ENCODE measurements around the gene GPR4.

Gene GPR4

GRCh38 chr19:45553464-45553863 lies 48.5 kb downstream of the GPR4 start:
- WGBS (ENCODE audit: insufficient coverage, insufficient read length): no CpG with 5 or more reads among the region's 34 CpGs
- no peaks in the 10 kb centered on the region for H3K9me3 ChIP-seq (ENCODE audit: control insufficient read depth, insufficient read depth, low read length)
- peaks cover 7% of the 10 kb centered on the region for H3K4me1 ChIP-seq (ENCODE audit: control insufficient read depth, insufficient read depth, low read length)
- DNase-seq (ENCODE audit: low read depth, low spot score): no peak
- no peak overlapping the region for H3K27ac ChIP-seq (ENCODE audit: low read length)
- no peaks in the 10 kb centered on the region for H3K27me3 ChIP-seq (ENCODE audit: control insufficient read depth, insufficient read depth, low read length)
- H3K4me3 ChIP-seq (ENCODE audit: low read length): no peak overlapping the region
- H3K36me3 ChIP-seq (ENCODE audit: control insufficient read depth, insufficient read depth, low read length): no peaks in the 10 kb centered on the region

GRCh38 chr19:45547965-45548609 lies 53.9 kb downstream of the GPR4 start:
- WGBS (ENCODE audit: insufficient coverage, insufficient read length): no CpG with 5 or more reads among the region's 9 CpGs
- Histone ChIP-seq H3K36me3 (ENCODE audit: control insufficient read depth, insufficient read depth, low read length) (no peaks in the 10 kb centered on the region), H3K27ac (ENCODE audit: low read length) (no peak overlapping the region), H3K4me1 (ENCODE audit: control insufficient read depth, insufficient read depth, low read length) (peaks cover under 1% of the 10 kb centered on the region; the same call in 1 of the 2 replicates), H3K9me3 (ENCODE audit: control insufficient read depth, insufficient read depth, low read length) (no peaks in the 10 kb centered on the region), H3K4me3 (ENCODE audit: low read length) (no peak overlapping the region), H3K27me3 (ENCODE audit: control insufficient read depth, insufficient read depth, low read length) (no peaks in the 10 kb centered on the region)
- DNase-seq (ENCODE audit: low read depth, low spot score): no peak

- Histone ChIP-seq H3K27me3 (ENCODE audit: control insufficient read depth, insufficient read depth, low read length) (no peaks in the 10 kb centered on the region), H3K4me1 (ENCODE audit: control insufficient read depth, insufficient read depth, low read length) (no peaks in the 10 kb centered on the region), H3K9me3 (ENCODE audit: control insufficient read depth, insufficient read depth, low read length) (no peaks in the 10 kb centered on the region), H3K36me3 (ENCODE audit: control insufficient read depth, insufficient read depth, low read length) (no peaks in the 10 kb centered on the region), H3K27ac (ENCODE audit: low read length) (no peak overlapping the region), H3K4me3 (ENCODE audit: low read length) (no peak overlapping the region)
- no peak for DNase-seq (ENCODE audit: low read depth, low spot score)
- no CpG with 5 or more reads among the region's 10 CpGs for WGBS (ENCODE audit: insufficient coverage, insufficient read length)
These were observed 54.7 kb downstream of the GPR4 start for GRCh38 chr19:45547211-45547770.

GRCh38 chr19:45542234-45542668 lies 59.8 kb downstream of the GPR4 start:
- no peaks in the 10 kb centered on the region for H3K36me3 ChIP-seq (ENCODE audit: control insufficient read depth, insufficient read depth, low read length)
- H3K4me1 ChIP-seq (ENCODE audit: control insufficient read depth, insufficient read depth, low read length): no peaks in the 10 kb centered on the region
- H3K4me3 ChIP-seq (ENCODE audit: low read length): no peak overlapping the region
- no peak for DNase-seq (ENCODE audit: low read depth, low spot score)
- no CpG with 5 or more reads among the region's 7 CpGs for WGBS (ENCODE audit: insufficient coverage, insufficient read length)
- no peaks in the 10 kb centered on the region for H3K9me3 ChIP-seq (ENCODE audit: control insufficient read depth, insufficient read depth, low read length)
- H3K27me3 ChIP-seq (ENCODE audit: control insufficient read depth, insufficient read depth, low read length): no peaks in the 10 kb centered on the region
- no peak overlapping the region for H3K27ac ChIP-seq (ENCODE audit: low read length)
